ENCODE data around the gene SETMAR.
"Not testable (repeated sequence)": the region's sequence is repeated elsewhere in the genome, so short reads cannot be mapped to it uniquely, and the experiment has no call there.

SETMAR gene

DNA sequence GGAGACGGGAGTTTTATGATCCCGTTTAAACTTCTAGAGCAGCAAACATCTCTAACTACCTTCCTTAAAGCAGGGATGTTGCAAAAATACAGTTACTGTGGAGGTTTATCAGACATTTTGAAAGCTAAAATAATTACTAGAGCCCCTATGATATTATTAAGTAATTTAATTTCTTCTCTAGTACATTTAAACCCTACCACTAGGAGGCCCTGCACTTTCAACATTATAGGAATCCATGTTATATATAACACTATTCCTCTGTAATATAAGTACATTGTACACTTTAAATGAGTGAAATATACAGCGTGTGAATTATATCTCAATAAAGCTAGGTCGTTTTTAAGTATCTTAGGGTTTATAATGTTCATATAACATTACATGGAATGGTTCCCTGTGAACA lies 11.5 kb downstream of the SETMAR start:
- DNase-seq, result no peak

DNA sequence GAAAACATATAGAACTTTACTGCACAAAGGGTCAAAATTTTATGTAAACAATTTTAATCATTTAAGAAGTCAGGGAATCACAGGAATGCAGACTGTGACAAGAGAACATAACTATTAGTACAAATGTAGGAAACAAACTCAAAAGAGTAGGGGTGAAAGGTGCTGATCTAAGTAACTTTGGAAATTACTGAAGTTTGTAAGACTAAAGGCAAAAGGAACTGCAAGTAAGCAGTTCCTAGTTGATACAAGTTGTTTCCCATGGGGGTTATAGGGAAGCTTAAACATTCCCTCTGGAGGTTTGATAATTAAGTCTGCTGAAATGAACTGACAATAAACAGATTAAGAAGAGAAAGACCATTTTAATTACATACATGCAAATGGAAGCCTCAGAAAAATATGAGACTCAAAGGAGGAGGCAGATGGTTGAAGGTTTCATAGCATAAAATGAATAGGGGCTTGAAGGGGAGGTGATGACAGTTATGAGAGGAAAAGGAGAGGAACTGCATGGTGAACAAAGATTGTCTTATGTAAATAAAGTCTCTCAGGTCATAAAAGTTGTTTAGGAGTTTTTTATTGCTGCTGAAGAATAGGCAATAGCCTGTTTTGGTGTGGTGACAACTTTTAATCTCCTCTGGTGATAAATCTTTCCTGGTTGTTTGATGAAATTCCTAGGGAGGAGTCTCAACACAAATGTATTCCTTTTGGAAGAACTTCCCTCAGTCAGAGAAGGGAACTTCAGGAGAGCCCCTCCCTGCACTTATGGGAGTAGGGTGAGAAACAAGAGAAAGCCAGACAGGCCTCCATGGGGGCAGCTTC lies 17.1 kb downstream of the SETMAR start:
- no peak for DNase-seq

GRCh38 chr3:4321732-4322131 lies 18.6 kb downstream of the SETMAR start:
- DNase-seq, result no peak

GRCh38 chr3:4322635-4323034 lies 19.5 kb downstream of the SETMAR start:
- DNase-seq, result no peak

GRCh38 chr3:4323246-4324027 lies 20.3 kb downstream of the SETMAR start:
- no peak for DNase-seq

DNA sequence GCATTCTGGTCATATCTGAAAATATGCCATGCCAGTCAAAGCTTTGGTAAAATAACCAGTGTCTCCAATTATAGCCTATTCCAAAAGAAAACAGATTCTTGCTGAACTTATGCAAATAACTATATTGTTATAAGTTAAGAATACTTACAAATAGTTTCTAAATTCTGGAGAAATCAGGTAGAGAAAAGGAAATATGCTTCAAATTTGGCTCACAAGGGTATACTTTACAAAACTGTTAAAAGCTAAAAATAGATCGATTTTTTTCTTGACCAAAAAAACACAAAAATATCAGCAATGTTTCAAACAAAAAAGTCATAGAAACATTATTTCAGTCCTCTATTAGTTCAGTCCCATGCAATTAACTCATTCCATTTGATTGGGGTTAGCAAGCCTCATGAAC lies 23.7 kb downstream of the SETMAR start:
- DNase-seq, result no peak

DNA sequence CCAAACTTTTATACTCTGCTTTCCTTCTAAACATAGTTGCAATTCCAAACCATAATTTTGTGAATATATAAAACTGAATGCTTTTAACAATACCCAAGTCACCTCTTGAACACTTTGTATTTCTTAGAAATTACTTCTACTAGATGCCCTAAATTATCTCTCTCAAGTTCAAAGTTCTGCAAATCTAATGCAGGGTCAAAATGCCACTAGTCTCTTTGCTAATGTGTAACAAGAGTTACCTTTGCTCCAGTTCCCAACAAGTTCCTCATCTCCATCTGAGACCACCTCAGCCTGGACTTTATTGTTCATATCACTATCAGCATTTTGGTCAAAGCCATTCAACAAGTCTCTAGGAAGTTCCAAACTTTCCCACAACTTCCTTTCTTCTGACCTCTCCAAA lies 26.6 kb downstream of the SETMAR start:
- DNase-seq, result not testable (repeated sequence)

DNA sequence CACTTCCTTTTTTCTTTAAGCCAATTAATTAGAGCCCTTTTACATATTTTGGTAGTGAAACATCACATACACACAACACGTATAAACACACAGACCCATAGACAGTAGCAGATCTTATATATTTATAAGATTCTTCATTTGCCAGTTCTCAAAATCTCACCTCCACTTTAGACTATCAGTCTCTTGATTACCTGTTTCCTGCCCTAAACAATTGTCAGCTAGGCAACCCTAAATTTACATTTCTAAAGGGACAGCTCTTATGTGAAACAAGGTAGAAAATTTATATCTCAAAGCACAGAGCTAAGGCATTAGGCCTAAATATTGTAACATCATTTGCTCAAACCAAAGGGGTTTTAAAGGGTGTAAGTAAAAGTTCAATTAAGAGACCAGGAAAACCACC lies 28.9 kb downstream of the SETMAR start:
- no peak for DNase-seq

GRCh38 chr3:4332574-4332973 lies 29.4 kb downstream of the SETMAR start:
- no peak for DNase-seq

DNA sequence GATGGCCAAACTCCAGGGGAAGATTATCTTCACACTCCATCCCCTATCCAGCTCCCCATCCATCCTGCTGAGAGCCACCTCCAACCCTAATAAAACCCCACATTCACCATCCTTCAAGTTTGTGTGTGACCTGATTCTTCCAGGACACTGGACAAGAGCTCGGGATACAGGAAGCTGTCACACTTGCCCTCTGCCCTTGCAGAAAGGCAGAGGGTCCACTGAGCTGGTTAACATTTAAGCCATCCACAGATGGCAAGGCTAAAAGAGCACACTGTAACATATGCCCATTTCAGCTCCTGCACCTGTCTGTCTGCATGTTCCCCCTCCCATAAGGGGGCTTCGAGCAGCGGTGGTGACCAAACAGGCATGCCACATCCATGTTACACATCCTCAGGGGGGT lies 29.8 kb downstream of the SETMAR start:
- DNase-seq, result no peak

DNA sequence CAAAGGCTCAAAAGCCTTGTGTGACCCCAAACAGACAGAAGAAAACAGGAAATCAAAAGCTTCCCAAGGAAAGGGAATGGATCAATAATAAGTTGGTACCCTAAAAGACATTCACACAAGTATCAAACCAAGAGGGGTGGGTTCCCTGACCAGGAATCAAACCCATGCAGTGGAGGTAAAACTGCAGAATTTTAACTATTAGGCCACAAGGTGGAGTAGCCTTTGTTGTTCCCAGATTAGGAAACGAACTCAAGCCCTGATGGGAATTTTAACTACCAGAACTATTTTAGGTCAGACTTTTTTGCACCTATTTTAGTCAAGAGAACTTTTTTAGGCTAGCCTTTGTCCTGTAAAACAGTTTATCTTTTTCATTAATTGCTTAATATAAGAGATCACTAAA lies 31.4 kb downstream of the SETMAR start:
- no peak for DNase-seq

DNA sequence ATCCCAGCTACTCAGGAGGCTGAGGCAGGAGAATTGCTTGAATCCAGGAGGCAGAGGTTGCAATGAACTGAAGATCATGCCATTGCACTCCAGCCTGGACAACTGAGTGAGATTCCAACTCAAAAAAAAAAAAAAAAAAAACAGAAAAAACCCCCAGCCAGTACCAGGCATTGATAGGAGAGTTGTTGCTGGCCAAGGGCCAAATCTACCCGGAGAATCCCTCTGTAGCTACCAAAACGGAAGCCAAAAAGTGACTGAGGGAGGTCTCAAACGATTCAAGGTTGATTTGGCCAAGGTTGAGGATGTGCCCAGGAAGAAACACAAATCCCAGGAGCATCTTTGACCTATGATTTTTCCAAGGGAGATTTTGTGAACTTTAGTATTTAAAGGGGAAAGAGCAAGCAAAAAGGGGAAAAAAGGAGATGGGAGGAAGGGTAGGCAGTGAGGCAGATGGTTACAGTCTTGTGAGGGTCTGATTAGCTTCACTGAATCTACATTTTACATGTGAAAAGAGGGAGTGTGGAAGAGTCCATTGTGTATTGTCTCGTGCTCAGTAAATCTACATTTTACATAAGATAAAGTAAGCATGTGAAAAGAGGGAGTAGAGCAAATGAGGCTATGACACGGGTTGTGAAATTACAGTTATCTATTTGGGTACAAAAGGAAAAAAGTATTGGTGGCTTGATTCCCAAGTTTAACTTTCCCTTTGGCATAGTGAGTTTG lies 32.8 kb downstream of the SETMAR start:
- DNase-seq, result no peak

- DNase-seq, result no peak
Observed at GRCh38 chr3:4336850-4337546, 33.8 kb downstream of the SETMAR start.

DNA sequence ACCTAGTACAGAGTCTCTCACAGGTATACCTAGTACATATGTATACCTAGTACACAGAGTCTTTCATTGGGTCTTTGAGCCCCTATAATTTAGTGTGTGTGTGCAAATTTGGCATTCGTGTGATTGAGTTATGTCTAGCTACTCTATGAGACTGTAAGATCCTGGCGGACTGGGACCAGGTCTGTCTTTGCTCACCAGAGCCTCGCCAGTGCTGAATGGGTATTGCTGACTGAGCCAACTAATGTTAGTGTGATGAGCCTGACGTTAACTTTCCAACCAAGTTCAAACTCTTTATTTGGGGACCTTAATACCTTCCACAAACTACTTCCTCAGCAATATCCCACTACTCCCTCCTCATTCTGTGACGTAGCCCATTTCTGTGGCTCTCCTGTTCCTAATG lies 35.6 kb downstream of the SETMAR start:
- DNase-seq, result no peak

DNA sequence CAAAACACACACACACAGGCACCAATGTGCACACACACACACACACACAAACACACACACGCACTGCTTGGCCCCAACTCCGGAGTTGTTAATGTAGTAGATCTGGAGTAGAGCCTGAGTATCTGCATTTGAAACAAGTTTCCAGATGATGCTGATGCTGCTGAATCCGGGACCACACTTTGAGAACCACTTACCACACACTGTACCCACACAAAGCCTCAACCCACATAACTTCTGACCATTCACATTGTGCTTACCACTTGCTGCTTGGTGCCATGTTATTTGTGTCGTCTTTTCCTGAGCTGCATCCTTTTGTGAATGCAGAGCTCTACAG lies 36.9 kb downstream of the SETMAR start:
- DNase-seq, result no peak

- no peak for DNase-seq
Observed at GRCh38 chr3:4340411-4341335, 37.5 kb downstream of the SETMAR start.

GRCh38 chr3:4341336-4341675 lies 38.1 kb downstream of the SETMAR start:
- DNase-seq, result no peak

DNA sequence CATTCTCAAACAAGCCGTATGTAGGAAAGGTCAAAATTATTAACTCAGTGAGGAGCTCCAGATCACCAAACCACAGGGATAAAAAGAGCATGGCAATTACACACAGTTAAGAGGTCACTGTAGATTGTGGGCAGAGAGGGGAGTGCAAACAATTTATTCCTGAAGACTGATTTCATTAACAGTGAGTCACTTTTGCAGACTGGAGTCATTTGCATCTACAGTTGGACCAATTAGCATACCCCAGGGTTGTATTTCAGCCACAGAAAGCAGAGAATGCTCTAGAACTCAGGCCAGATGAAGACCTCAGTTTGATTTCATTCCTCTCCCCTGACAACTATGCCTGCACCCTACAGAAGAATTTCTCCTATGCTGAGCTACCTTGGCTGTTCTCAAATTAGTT lies 40.1 kb downstream of the SETMAR start:
- no peak for DNase-seq

DNA sequence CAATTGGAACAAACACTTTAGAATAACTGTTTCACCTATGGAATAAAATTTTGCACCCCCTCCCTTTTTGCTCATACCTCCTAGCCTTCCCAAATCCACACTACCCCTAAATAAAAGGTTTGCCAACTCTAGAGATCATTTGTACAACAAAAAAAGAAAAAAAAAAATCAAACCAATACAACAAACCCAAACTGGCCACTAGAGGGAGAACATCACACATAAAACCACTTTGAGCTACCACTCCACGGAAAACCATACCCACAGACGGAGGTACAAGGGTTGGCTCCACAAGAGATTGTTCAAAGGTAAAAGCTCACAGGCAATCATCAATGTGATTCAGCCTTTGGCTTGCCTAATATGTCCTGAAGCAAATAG lies 47.6 kb downstream of the SETMAR start:
- peak; percentile 65 for DNase-seq

DNA sequence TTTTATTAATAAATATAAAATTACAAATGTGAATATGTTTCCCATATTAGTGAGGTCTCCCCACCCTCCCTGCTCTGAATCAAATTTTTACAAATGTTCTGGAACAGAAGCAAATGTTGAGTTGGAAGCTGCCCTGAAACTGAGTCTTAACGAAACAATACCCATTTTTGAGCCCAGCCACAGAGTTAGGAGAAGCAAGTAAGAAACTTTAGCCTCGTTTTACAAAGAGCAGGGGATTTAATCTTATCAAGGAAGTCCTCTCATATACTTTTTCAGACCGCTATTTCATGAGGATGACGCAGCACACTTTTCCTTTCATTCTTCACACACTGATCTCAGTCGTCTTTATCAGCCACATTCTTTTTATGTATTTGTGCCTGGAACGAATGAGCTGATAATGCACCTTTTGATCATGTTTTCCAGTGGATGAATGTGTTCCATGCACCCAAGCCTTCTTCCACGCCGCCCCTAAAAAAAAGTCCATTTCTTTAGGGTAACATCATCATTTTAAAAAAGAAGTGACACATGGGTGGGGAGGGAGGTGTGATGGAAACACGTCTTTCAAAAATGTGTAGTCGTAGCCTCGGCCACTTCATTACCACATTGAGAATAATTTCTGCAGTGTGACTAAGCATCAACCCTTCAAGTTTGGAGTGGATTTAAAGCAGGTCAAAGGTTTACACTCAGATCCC lies 48.1 kb downstream of the SETMAR start:
- DNase-seq, result no peak

- no peak for DNase-seq
Observed at GRCh38 chr3:4351872-4352271, 48.7 kb downstream of the SETMAR start.

Measured in retina (tissue), 1 donor.